SK-N-SH treated with all-trans-retinoic acid at 6 μM for 48 hours (cell line): ENCODE data around the gene MBNL2.
A peak's percentile ranks its signal among the peaks of the same experiment; 100 is the strongest.

Experiments used
- CSDC2 ChIP-seq: fragments of 250-450 bp; sonication (Bioruptor Pico); IDR thresholded peaks from 2 replicates; pipeline ENCODE4 v1.5.0; 2020; ENCODE audit warnings: mild to moderate bottlenecking, moderate library complexity
- ESRRG ChIP-seq: fragments of 250-450 bp; sonication (Bioruptor Pico); IDR thresholded peaks from 2 replicates; pipeline ENCODE4 v1.6.1; 2021; ENCODE audit warnings: mild to moderate bottlenecking
- ISL1 ChIP-seq: fragments of 250-450 bp; sonication (Bioruptor Pico); IDR thresholded peaks from 2 replicates; pipeline ENCODE4 v2.1.2; 2022; ENCODE audit warnings: mild to moderate bottlenecking, moderate library complexity
- OSR1 ChIP-seq: fragments of 250-450 bp; sonication (Bioruptor Pico); IDR thresholded peaks from 2 replicates; pipeline ENCODE4 v1.8.0; 2022; ENCODE audit warnings: moderate library complexity, mild to moderate bottlenecking, inconsistent platforms
- RARB ChIP-seq: fragments of 250-450 bp; sonication (Bioruptor Pico); IDR thresholded peaks from 2 replicates; pipeline ENCODE4 v1.8.0; 2021; ENCODE audit warnings: mild to moderate bottlenecking, moderate library complexity
- SNAI2 ChIP-seq: fragments of 250-450 bp; sonication (Bioruptor Pico); IDR thresholded peaks from 2 replicates; pipeline ENCODE4 v1.5.0; 2020; ENCODE audit warnings: mild to moderate bottlenecking, moderate library complexity
- TCF4 ChIP-seq: fragments of 250-450 bp; sonication (Bioruptor Pico); IDR thresholded peaks from 2 replicates; pipeline ENCODE4 v1.8.0; 2021; ENCODE audit warnings: mild to moderate bottlenecking, moderate library complexity, borderline replicate concordance
- ZFP3 ChIP-seq: fragments of 250-450 bp; sonication (Bioruptor Pico); IDR thresholded peaks from 2 replicates; pipeline ENCODE4 v1.5.0; 2020; ENCODE audit warnings: mild to moderate bottlenecking, moderate library complexity
- ZNF70 ChIP-seq: fragments of 450-650 bp; formaldehyde crosslinking; IDR thresholded peaks from 2 replicates; pipeline ENCODE4 v1.5.0; 2020; ENCODE audit warnings: mild to moderate bottlenecking, moderate library complexity
- TF ChIP-seq, protein P1 (sequence below): fragments of 250-450 bp; sonication (Bioruptor Pico); IDR thresholded peaks from 2 replicates; pipeline ENCODE4 v1.8.0; 2020; ENCODE audit warnings: mild to moderate bottlenecking, moderate library complexity, borderline replicate concordance
- TF ChIP-seq, protein P2 (sequence below): fragments of 250-450 bp; sonication (Bioruptor Pico); IDR thresholded peaks from 2 replicates; pipeline ENCODE4 v1.5.1; 2020; ENCODE audit warnings: low read depth, mild to moderate bottlenecking, moderate library complexity

DNA sequence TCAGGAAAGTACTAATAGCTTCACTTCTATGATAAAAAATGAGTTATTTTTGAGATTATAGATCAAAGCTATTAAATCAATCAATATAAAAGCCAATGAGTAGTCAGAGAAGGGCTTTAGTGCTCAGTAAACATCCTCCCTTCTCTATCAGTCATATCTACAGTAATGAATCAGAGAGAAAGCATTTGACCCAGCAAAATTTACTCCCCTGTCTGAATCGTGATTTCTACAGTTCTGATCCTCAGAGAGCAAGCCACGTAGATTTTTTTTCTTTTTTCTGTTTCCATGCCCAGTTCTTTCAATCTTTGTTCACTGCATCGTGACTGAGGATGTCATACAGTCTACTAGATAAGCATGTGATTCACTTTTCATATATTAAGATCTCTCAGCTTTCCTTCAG is 16.2 kb upstream of the MBNL2 start:
- TF ChIP-seq RARB (CRISPR knock-in tag) (no peak), SNAI2 (CRISPR knock-in tag) (no peak), ESRRG (no peak), ZNF70 (CRISPR knock-in tag) (no peak), TCF4 (CRISPR knock-in tag) (no peak), ZFP3 (no peak), CSDC2 (CRISPR knock-in tag) (no peak), OSR1 (CRISPR knock-in tag) (no peak), ISL1 (CRISPR knock-in tag) (peak; percentile 92)
- TF ChIP-seq, protein P1, sequence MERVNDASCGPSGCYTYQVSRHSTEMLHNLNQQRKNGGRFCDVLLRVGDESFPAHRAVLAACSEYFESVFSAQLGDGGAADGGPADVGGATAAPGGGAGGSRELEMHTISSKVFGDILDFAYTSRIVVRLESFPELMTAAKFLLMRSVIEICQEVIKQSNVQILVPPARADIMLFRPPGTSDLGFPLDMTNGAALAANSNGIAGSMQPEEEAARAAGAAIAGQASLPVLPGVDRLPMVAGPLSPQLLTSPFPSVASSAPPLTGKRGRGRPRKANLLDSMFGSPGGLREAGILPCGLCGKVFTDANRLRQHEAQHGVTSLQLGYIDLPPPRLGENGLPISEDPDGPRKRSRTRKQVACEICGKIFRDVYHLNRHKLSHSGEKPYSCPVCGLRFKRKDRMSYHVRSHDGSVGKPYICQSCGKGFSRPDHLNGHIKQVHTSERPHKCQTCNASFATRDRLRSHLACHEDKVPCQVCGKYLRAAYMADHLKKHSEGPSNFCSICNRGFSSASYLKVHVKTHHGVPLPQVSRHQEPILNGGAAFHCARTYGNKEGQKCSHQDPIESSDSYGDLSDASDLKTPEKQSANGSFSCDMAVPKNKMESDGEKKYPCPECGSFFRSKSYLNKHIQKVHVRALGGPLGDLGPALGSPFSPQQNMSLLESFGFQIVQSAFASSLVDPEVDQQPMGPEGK (CRISPR knock-in tag) = no peak
- TF ChIP-seq, protein P2, sequence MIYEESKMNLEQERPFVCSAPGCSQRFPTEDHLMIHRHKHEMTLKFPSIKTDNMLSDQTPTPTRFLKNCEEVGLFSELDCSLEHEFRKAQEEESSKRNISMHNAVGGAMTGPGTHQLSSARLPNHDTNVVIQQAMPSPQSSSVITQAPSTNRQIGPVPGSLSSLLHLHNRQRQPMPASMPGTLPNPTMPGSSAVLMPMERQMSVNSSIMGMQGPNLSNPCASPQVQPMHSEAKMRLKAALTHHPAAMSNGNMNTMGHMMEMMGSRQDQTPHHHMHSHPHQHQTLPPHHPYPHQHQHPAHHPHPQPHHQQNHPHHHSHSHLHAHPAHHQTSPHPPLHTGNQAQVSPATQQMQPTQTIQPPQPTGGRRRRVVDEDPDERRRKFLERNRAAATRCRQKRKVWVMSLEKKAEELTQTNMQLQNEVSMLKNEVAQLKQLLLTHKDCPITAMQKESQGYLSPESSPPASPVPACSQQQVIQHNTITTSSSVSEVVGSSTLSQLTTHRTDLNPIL = 0 out of 2 replicates have a peak, but pooled peaks have one; percentile 53
